ENCODE data around the gene TNFAIP1.

Gene TNFAIP1

GRCh38 chr17:28395426-28395825 lies 59.9 kb downstream of the TNFAIP1 start:
- Histone ChIP-seq H3K27me3 (replicated peaks; ENCODE audit: control insufficient read depth, insufficient read depth, low read length, poor library complexity, severe bottlenecking) (no peaks in the 10 kb centered on the region), H3K36me3 (ENCODE audit: control insufficient read depth, insufficient read depth, low read length) (peaks cover 40% of the 10 kb centered on the region), H3K9me3 (ENCODE audit: control insufficient read depth, low read length) (no peaks in the 10 kb centered on the region), H3K27ac (ENCODE audit: insufficient read depth, low read length, poor library complexity, severe bottlenecking) (no peak overlapping the region), H3K4me3 (ENCODE audit: insufficient read depth, low read depth, low read length, poor library complexity, severe bottlenecking) (no peak overlapping the region), H3K4me1 (ENCODE audit: control insufficient read depth, insufficient read depth, low read length, poor library complexity, severe bottlenecking) (no peaks in the 10 kb centered on the region)
- no peak for DNase-seq

DNA sequence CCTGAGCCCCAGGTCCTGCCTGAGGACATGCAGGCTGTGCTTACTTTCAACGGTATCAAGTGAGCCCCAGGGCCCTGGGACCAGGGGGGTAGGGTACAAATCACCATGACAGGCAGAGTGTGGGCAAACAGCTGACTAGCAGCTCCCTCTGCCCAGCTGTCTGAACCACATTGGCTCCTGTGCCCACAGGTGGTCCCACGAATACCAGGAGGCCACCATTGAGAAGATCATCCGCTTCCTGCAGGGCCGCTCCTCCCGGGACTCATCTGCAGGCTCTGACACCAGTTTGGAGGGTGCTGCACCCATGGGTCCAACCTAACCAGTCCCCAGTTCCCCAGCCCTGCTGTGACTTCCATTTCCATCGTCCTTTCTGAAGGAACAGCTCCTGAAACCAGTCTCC lies 60.4 kb downstream of the TNFAIP1 start:
- Histone ChIP-seq H3K27ac (ENCODE audit: insufficient read depth, low read length, poor library complexity, severe bottlenecking) (no peak overlapping the region), H3K9me3 (ENCODE audit: control insufficient read depth, low read length) (no peaks in the 10 kb centered on the region), H3K4me1 (ENCODE audit: control insufficient read depth, insufficient read depth, low read length, poor library complexity, severe bottlenecking) (no peaks in the 10 kb centered on the region), H3K36me3 (ENCODE audit: control insufficient read depth, insufficient read depth, low read length) (peaks cover 34% of the 10 kb centered on the region), H3K4me3 (ENCODE audit: insufficient read depth, low read depth, low read length, poor library complexity, severe bottlenecking) (no peak overlapping the region), H3K27me3 (replicated peaks; ENCODE audit: control insufficient read depth, insufficient read depth, low read length, poor library complexity, severe bottlenecking) (no peaks in the 10 kb centered on the region)
- DNase-seq: no peak
